DOHH2 (cell line): ENCODE data around the gene MAP2.

Source experiments
- H3F3A ChIP-seq: fragments of 200-600 bp; sonication (generic), shearing (Covaris generic); 2 replicates; pipeline ENCODE4 v1.6.0; 2016; ENCODE audit warnings: antibody characterized with exemption, mild to moderate bottlenecking; ENCODE audit not compliant: control insufficient read depth, insufficient read depth
- H3K27ac ChIP-seq: fragments of 200-600 bp; sonication (generic); 2 replicates; pipeline ENCODE4 v1.5.1; 2014; ENCODE audit warnings: low read depth, mild to moderate bottlenecking, low read length, moderate library complexity
- H3K27me3 ChIP-seq: fragments of 200-600 bp; sonication (generic); 2 replicates; pipeline ENCODE4 v1.6.1; 2014; ENCODE audit warnings: mild to moderate bottlenecking, low read length, mixed read lengths; ENCODE audit not compliant: control insufficient read depth
- H3K36me3 ChIP-seq: fragments of 200-600 bp; sonication (generic); 2 replicates; pipeline ENCODE4 v1.6.1; 2014; ENCODE audit warnings: mild to moderate bottlenecking, low read length, moderate library complexity, mixed read lengths; ENCODE audit not compliant: control insufficient read depth
- H3K4me1 ChIP-seq: fragments of 200-600 bp; sonication (generic); 2 replicates; pipeline ENCODE4 v1.6.1; 2014; ENCODE audit warnings: mild to moderate bottlenecking, low read length, mixed read lengths; ENCODE audit not compliant: control insufficient read depth
- H3K4me2 ChIP-seq: fragments of 200-600 bp; sonication (generic); 2 replicates; pipeline ENCODE4 v1.6.0; 2014; ENCODE audit warnings: mild to moderate bottlenecking, low read length, moderate library complexity
- H3K4me3 ChIP-seq: fragments of 200-600 bp; sonication (generic); 2 replicates; pipeline ENCODE4 v1.5.1; 2014; ENCODE audit warnings: mild to moderate bottlenecking, low read length, mixed read lengths
- H3K79me2 ChIP-seq: fragments of 200-600 bp; sonication (generic); 2 replicates; pipeline ENCODE4 v1.6.1; 2014; ENCODE audit warnings: mild to moderate bottlenecking, low read length, mixed read lengths; ENCODE audit not compliant: control insufficient read depth
- H3K9me2 ChIP-seq: fragments of 200-600 bp; sonication (generic); replicated peaks from 2 replicates; pipeline ENCODE4 v1.6.1; 2014; ENCODE audit warnings: mild to moderate bottlenecking, low read length, mixed read lengths; ENCODE audit not compliant: control insufficient read depth
- H3K9me3 ChIP-seq: fragments of 200-600 bp; sonication (generic); 2 replicates; pipeline ENCODE4 v1.6.1; 2014; ENCODE audit warnings: antibody characterized with exemption, low read length, mixed read lengths; ENCODE audit not compliant: control insufficient read depth, insufficient read depth
- H4K20me1 ChIP-seq: fragments of 200-600 bp; sonication (generic); 2 replicates; pipeline ENCODE4 v1.6.0; 2014; ENCODE audit warnings: low read depth, mild to moderate bottlenecking, antibody characterized with exemption, low read length, moderate library complexity; ENCODE audit not compliant: control insufficient read depth, insufficient read depth
- EZH2phosphoT487 ChIP-seq: fragments of 200-600 bp; sonication (generic); IDR thresholded peaks from 2 replicates; pipeline ENCODE4 v1.6.1; 2017; ENCODE audit warnings: borderline replicate concordance, mild to moderate bottlenecking, antibody characterized with exemption, low read length, moderate library complexity, mixed read lengths
- TF ChIP-seq, protein P1 (sequence below): fragments of 200-600 bp; sonication (generic); IDR thresholded peaks from one replicate; pipeline ENCODE4 v1.5.1; 2014; ENCODE audit warnings: antibody characterized with exemption, mild to moderate bottlenecking, low read depth, low read length; ENCODE audit not compliant: poor library complexity, severe bottlenecking

Gene MAP2

GRCh38 chr2:209425471-209426071 is 1.7 kb downstream of the MAP2 start:
- H3K9me2 ChIP-seq = no peaks in the 10 kb centered on the region
- H3K9me3 ChIP-seq = no peaks in the 10 kb centered on the region
- H3K27ac ChIP-seq = 0 out of 2 replicates have a peak overlapping the region, but pooled peaks have one; percentile 19
- no peaks in the 10 kb centered on the region for H4K20me1 ChIP-seq
- H3K79me2 ChIP-seq = peaks cover 19% of the 10 kb centered on the region
- peak overlapping the region; percentile 81 for H3K4me2 ChIP-seq
- no peaks in the 10 kb centered on the region for H3K36me3 ChIP-seq
- peak overlapping the region; percentile 83 for H3K4me3 ChIP-seq
- TF ChIP-seq, protein P1, sequence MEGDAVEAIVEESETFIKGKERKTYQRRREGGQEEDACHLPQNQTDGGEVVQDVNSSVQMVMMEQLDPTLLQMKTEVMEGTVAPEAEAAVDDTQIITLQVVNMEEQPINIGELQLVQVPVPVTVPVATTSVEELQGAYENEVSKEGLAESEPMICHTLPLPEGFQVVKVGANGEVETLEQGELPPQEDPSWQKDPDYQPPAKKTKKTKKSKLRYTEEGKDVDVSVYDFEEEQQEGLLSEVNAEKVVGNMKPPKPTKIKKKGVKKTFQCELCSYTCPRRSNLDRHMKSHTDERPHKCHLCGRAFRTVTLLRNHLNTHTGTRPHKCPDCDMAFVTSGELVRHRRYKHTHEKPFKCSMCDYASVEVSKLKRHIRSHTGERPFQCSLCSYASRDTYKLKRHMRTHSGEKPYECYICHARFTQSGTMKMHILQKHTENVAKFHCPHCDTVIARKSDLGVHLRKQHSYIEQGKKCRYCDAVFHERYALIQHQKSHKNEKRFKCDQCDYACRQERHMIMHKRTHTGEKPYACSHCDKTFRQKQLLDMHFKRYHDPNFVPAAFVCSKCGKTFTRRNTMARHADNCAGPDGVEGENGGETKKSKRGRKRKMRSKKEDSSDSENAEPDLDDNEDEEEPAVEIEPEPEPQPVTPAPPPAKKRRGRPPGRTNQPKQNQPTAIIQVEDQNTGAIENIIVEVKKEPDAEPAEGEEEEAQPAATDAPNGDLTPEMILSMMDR = peak; percentile 56
- TF ChIP-seq EZH2phosphoT487 = no peak
- peaks cover 20% of the 10 kb centered on the region for H3K4me1 ChIP-seq
- no peaks in the 10 kb centered on the region for H3K27me3 ChIP-seq
- H3F3A ChIP-seq = peaks cover 4% of the 10 kb centered on the region; the same call in 1 of the 2 replicates

DNA sequence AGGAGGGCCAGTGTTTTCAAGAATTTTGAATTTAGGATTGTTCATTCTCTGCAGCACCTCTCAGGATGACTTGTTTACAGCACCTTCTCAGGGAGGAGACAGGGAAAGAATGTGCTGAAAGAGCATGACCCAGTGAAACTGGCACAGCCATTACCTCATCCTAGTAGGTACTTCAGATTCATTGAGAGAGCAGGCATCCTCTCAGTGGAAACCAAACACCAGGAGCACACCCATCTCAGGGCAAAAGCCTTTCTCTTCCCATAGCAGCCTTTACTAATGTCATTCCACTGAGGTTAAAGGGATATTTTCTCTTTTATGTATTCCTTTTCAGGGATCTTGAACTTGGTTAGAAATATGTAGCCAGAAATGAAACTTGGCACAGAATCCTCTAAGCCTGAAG is 2.6 kb downstream of the MAP2 start:
- Histone ChIP-seq H3K4me3 (no peak overlapping the region), H3K79me2 (peaks cover 23% of the 10 kb centered on the region), H3K9me3 (no peaks in the 10 kb centered on the region), H3K9me2 (no peaks in the 10 kb centered on the region), H3K36me3 (no peaks in the 10 kb centered on the region), H3K27me3 (no peaks in the 10 kb centered on the region), H3F3A (peaks cover 4% of the 10 kb centered on the region; the same call in 1 of the 2 replicates), H3K4me2 (no peak overlapping the region), H4K20me1 (no peaks in the 10 kb centered on the region), H3K27ac (no peak overlapping the region), H3K4me1 (peaks cover 20% of the 10 kb centered on the region)
- TF ChIP-seq, protein P1 = no peak
- no peak for TF ChIP-seq EZH2phosphoT487

DNA sequence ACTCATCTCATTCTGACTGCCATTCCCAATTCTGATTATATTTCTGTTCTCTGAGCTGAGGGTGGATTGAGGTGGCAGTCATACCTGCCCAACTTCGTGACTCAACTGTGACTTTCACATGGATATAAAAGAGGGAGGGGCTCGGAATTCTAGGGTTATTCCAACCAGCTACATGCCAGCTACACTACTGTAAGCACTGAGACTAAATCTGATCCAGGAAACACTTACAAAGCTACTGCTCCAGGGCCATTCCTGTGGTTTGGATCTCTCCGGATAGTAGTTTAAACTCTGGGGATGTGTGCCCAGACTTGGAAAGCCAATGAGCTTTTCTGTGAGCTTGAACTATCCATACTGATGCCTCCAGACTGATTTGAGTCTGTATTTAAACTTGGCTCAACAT is 7.9 kb downstream of the MAP2 start:
- Histone ChIP-seq H3K4me3 (no peak overlapping the region), H3K4me2 (no peak overlapping the region), H3K4me1 (peaks cover 3% of the 10 kb centered on the region; the same call in 1 of the 2 replicates), H3K9me3 (no peaks in the 10 kb centered on the region), H3K9me2 (no peaks in the 10 kb centered on the region), H3K79me2 (peaks cover 11% of the 10 kb centered on the region; the same call in 1 of the 2 replicates), H3F3A (no peaks in the 10 kb centered on the region), H4K20me1 (no peaks in the 10 kb centered on the region), H3K36me3 (no peaks in the 10 kb centered on the region), H3K27me3 (no peaks in the 10 kb centered on the region), H3K27ac (no peak overlapping the region)
- TF ChIP-seq, protein P1 = no peak
- TF ChIP-seq EZH2phosphoT487 = no peak
